PC-9 (cell line): ENCODE data around the gene B3GNT2.

Experiments used
- CTCF ChIP-seq: fragments of 200-600 bp; sonication (generic); conservative IDR thresholded peaks from 2 replicates; pipeline ENCODE4 v1.6.1; 2017; ENCODE audit warnings: mixed run types, antibody characterized with exemption, mild to moderate bottlenecking, moderate library complexity
- EZH2 ChIP-seq: fragments of 200-600 bp; sonication (generic); IDR thresholded peaks from 2 replicates; pipeline ENCODE4 v1.8.0; 2017; ENCODE audit warnings: antibody characterized with exemption, low read depth

GRCh38 chr2:62186156-62186905 is 9.6 kb upstream of the B3GNT2 start:
- no peak for TF ChIP-seq CTCF
- no peak for TF ChIP-seq EZH2
